Measurements from ENCODE around the gene ADGRF3. TPM values are rescaled to one million over a fixed set of nuclear protein-coding genes. Genes with fewer than 3 reads are reported as not detected.

ADGRF3 gene
- total and polyA plus RNA-seq, 2 of the 13 experiments (the other 11 are each of a cell fraction or from before 2014, with no cell fraction given): 0.40 to 1.5 TPM

GRCh38 chr2:26346454-26347053 is at the start of gene ADGRF3 (continued):
- no peak for TF ChIP-seq ZNF432 (CRISPR knock-in tag; IDR thresholded peaks at IDR 0.05; ENCODE audit: borderline replicate concordance)
- TF ChIP-seq MIXL1 (CRISPR knock-in tag; IDR thresholded peaks at IDR 0.05): no peak
- TF ChIP-seq HMG20B (CRISPR knock-in tag; conservative IDR thresholded peaks at IDR 0.05): no peak
- TF ChIP-seq ZBED4 (CRISPR knock-in tag; IDR thresholded peaks at IDR 0.05; ENCODE audit: borderline replicate concordance): no peak
- TF ChIP-seq ATF5 (CRISPR knock-in tag; IDR thresholded peaks at IDR 0.05; ENCODE audit: low read depth): no peak
- TF ChIP-seq ZNF747 (CRISPR knock-in tag; IDR thresholded peaks at IDR 0.05; ENCODE audit: borderline replicate concordance): no peak
- TF ChIP-seq SSRP1 (CRISPR knock-in tag; IDR thresholded peaks at IDR 0.05): no peak
- TF ChIP-seq ZBTB39 (CRISPR knock-in tag; IDR thresholded peaks at IDR 0.05): no peak
- TF ChIP-seq HNRNPL (IDR thresholded peaks at IDR 0.05; ENCODE audit: low read depth, low read length): no peak
- no peak for TF ChIP-seq ZBTB14 (CRISPR knock-in tag; IDR thresholded peaks at IDR 0.05)
- TF ChIP-seq ZNF230 (CRISPR knock-in tag; IDR thresholded peaks at IDR 0.05): no peak
- no peak for TF ChIP-seq TCF7L2 (IDR thresholded peaks at IDR 0.05; ENCODE audit: low read depth, low read length)
- no peak for TF ChIP-seq PHB2 (IDR thresholded peaks at IDR 0.05; ENCODE audit: partially characterized antibody)
- TF ChIP-seq DRAP1 (CRISPR knock-in tag; IDR thresholded peaks at IDR 0.05): no peak
- no peak for TF ChIP-seq CHCHD3 (CRISPR knock-in tag; IDR thresholded peaks at IDR 0.05)
- no peak for TF ChIP-seq ZSCAN29 (CRISPR knock-in tag; conservative IDR thresholded peaks at IDR 0.05)
- TF ChIP-seq TEF (CRISPR knock-in tag; IDR thresholded peaks at IDR 0.05): no peak
- TF ChIP-seq ZNF619 (CRISPR knock-in tag; IDR thresholded peaks at IDR 0.05): no peak
- no peak for TF ChIP-seq MED1 (CRISPR knock-in tag; IDR thresholded peaks at IDR 0.05)
- TF ChIP-seq PHF5A (CRISPR knock-in tag; IDR thresholded peaks at IDR 0.05; ENCODE audit: low read depth, unreplicated experiment): no peak
- no peak for TF ChIP-seq ZNF788 (CRISPR knock-in tag; IDR thresholded peaks at IDR 0.05; ENCODE audit: borderline replicate concordance)
- no peak for TF ChIP-seq ZNF17 (CRISPR knock-in tag; IDR thresholded peaks at IDR 0.05)
- TF ChIP-seq HMG20A (CRISPR knock-in tag; IDR thresholded peaks at IDR 0.05; ENCODE audit: borderline replicate concordance): 0 out of 2 replicates have a peak, but pooled peaks have one; percentile 30
